HepG2 (cell line): Measurements from ENCODE around the gene KAZALD1. TPM values are rescaled to one million over a fixed set of nuclear protein-coding genes. Genes with fewer than 3 reads are reported as not detected.

Experiments
- EZH2 ChIP-seq: conservative IDR thresholded peaks from 2 replicates; pipeline ENCODE4 v1.6.1; 2012; ENCODE audit warnings: mild to moderate bottlenecking, low read depth, low read length, moderate library complexity
- HIC2 ChIP-seq: sonication (generic); formaldehyde crosslinking; IDR thresholded peaks from 2 replicates; pipeline ENCODE4 v1.9.0; 2022; ENCODE audit warnings: low read depth, missing genetic modification reagents
- HMGXB4 ChIP-seq, 2 experiments: sonication (generic) in 1 of 2; formaldehyde crosslinking in 1 of 2; IDR thresholded peaks; 2 replicates each; pipeline versions ENCODE4 v1.4.0 to v1.6.1; 2018 to 2020; ENCODE audit warnings: missing genetic modification reagents in 2 of 2, borderline replicate concordance in 1 of 2, low read depth in 1 of 2, mild to moderate bottlenecking in 1 of 2, missing biosample characterization in 1 of 2
- KMT2B ChIP-seq: IDR thresholded peaks from 2 replicates; pipeline ENCODE4 v1.6.1; 2016; ENCODE audit warnings: missing genetic modification reagents, missing compliant biosample characterization
- MATR3 ChIP-seq: sonication (generic); formaldehyde crosslinking; IDR thresholded peaks from 2 replicates; pipeline ENCODE4 v1.4.0; 2020; ENCODE audit warnings: missing genetic modification reagents
- NFATC3 ChIP-seq: sonication (generic); formaldehyde crosslinking; IDR thresholded peaks from 2 replicates; pipeline ENCODE4 v1.5.1; 2020; ENCODE audit warnings: mild to moderate bottlenecking, missing genetic modification reagents
- RBM22 ChIP-seq: fragments of 200-400 bp; formaldehyde crosslinking; optimal IDR thresholded peaks from 2 replicates; pipeline ENCODE3; 2017; ENCODE audit warnings: mild to moderate bottlenecking, low read length, moderate library complexity
- THAP7 ChIP-seq: sonication (generic); formaldehyde crosslinking; IDR thresholded peaks from 2 replicates; pipeline ENCODE4 v1.8.1; 2023; ENCODE audit warnings: mild to moderate bottlenecking, missing genetic modification reagents
- ZBTB2 ChIP-seq: sonication (generic); formaldehyde crosslinking; IDR thresholded peaks from 2 replicates; pipeline ENCODE4 v1.8.0; 2022; ENCODE audit warnings: low read depth, missing genetic modification reagents
- ZNF121 ChIP-seq: sonication (generic); formaldehyde crosslinking; IDR thresholded peaks from 2 replicates; pipeline ENCODE4 v1.5.0; 2020; ENCODE audit warnings: mild to moderate bottlenecking, missing genetic modification reagents
- ZNF318 ChIP-seq: sonication (generic); formaldehyde crosslinking; IDR thresholded peaks from 2 replicates; pipeline ENCODE4 v1.4.0; 2020; ENCODE audit warnings: mild to moderate bottlenecking, missing genetic modification reagents
- ZNF496 ChIP-seq: sonication (generic); formaldehyde crosslinking; IDR thresholded peaks from 2 replicates; pipeline ENCODE4 v1.8.1; 2023; ENCODE audit warnings: mild to moderate bottlenecking, moderate library complexity, missing genetic modification reagents; ENCODE audit not compliant: insufficient replicate concordance
- ZSCAN25 ChIP-seq: sonication (generic); formaldehyde crosslinking; IDR thresholded peaks from 2 replicates; pipeline ENCODE4 v1.8.0; 2022; ENCODE audit warnings: mild to moderate bottlenecking, missing genetic modification reagents
- polyA plus RNA-seq, 8 experiments: library from polyadenylated mRNA; depleted of rRNA in 3 of 8; stranded (reverse) in 7 of 8; unstranded in 1 of 8; fragments of >200 nt; fragmentation: Illumina TruSeq in 4 of 8; extraction: Trizol in 4 of 8; gene quantifications; 2 replicates each; pipeline versions ENCODE4 v1.2.1 to v1.2.3, GENCODE V29; 2011 to 2016; ENCODE audit warnings: low read depth in 4 of 8, missing spikeins in 1 of 8, mixed read lengths in 1 of 8; ENCODE audit not compliant: insufficient read depth in 1 of 8
- total RNA-seq, 5 experiments: library from RNA; depleted of rRNA; stranded (reverse); fragments of >200 nt; fragmentation: Illumina TruSeq; extraction: Trizol; gene quantifications; 2 replicates each; pipeline ENCODE4 v1.2.3, GENCODE V29; 2016; ENCODE audit warnings: low read depth in 1 of 5

The KAZALD1 gene
- total and polyA plus RNA-seq, 2 of the 13 experiments (the other 11 are each of a cell fraction or from before 2014, with no cell fraction given): 16.7 to 27.7 TPM

- TF ChIP-seq ZNF318 (CRISPR knock-in tag): 0 out of 2 replicates have a peak, but pooled peaks have one; percentile 37
- TF ChIP-seq KMT2B (CRISPR knock-in tag): peak; percentile 27; the same call in 1 of the 2 replicates
- TF ChIP-seq ZNF496 (CRISPR knock-in tag): no peak
- TF ChIP-seq RBM22: no peak
- TF ChIP-seq THAP7: no peak
- TF ChIP-seq ZNF121 (CRISPR knock-in tag): no peak
- peak; percentile 42 for TF ChIP-seq ZBTB2 (CRISPR knock-in tag)
- peak in 1 of 2 experiments; percentile 59; a peak in 2 of 4 replicates for TF ChIP-seq HMGXB4 (CRISPR knock-in tag; IDR thresholded peaks at IDR 0.05; ENCODE audit: borderline replicate concordance in 1 of 2, low read depth in 1 of 2)
- no peak for TF ChIP-seq MATR3 (CRISPR knock-in tag)
- no peak for TF ChIP-seq HIC2 (CRISPR knock-in tag)
- TF ChIP-seq EZH2: no peak
- no peak for TF ChIP-seq NFATC3 (CRISPR knock-in tag)
- TF ChIP-seq ZSCAN25 (CRISPR knock-in tag): no peak
Observed at GRCh38 chr10:101060036-101060950, 1.5 kb upstream of the KAZALD1 start (continued).
